Panc1 (cell line): Measurements from ENCODE around the gene KRT75. TPM values are rescaled to one million over a fixed set of nuclear protein-coding genes. Genes with fewer than 3 reads are reported as not detected.

Source experiments
- ATAC-seq: fragments of 200-7000 bp; cut with Tn5 transposase; 2 replicates; pipeline ENCODE4 v1.9.1; 2020; ENCODE audit warnings: mild to moderate bottlenecking, moderate library complexity
- BruUV-seq: library from RNA; stranded (reverse); fragments of 400-500 nt; replicated peaks from 2 replicates; lab custom pipeline; 2021; lab: Mats Ljungman, UMichigan
- CTCF ChIA-PET: fragments of 300-600 bp; sonication (Branson Sonifier 250); formaldehyde crosslinking; loops from one replicate; lab custom pipeline; 2022; ENCODE audit warnings: antibody characterized with exemption; lab: Charles Lee
- POLR2A ChIA-PET: fragments of 300-600 bp; sonication (Branson Sonifier 250); formaldehyde crosslinking; loops from one replicate; lab custom pipeline; 2022; ENCODE audit warnings: antibody characterized with exemption; lab: Charles Lee
- DNase-seq: peaks from one replicate; pipeline ENCODE4 v3.0.0-alpha.2; 2010; ENCODE audit warnings: low read depth, low spot score
- H3K27ac ChIP-seq: 2 replicates; pipeline ENCODE4 v1.5.1; 2011; ENCODE audit warnings: mild to moderate bottlenecking, low read length, inconsistent platforms
- H3K27me3 ChIP-seq: fragments of 200-500 bp; sonication (Bioruptor generic); 2 replicates; pipeline ENCODE4 v1.6.0; 2014; ENCODE audit warnings: low read length, inconsistent platforms; ENCODE audit not compliant: control insufficient read depth, insufficient read depth
- H3K36me3 ChIP-seq: fragments of 200-500 bp; sonication (Bioruptor generic); 2 replicates; pipeline ENCODE4 v1.5.1; 2014; ENCODE audit warnings: inconsistent platforms, mild to moderate bottlenecking, low read length, moderate library complexity; ENCODE audit not compliant: control insufficient read depth, insufficient read depth
- H3K4me1 ChIP-seq: 2 replicates; pipeline ENCODE4 v1.5.1; 2011; ENCODE audit warnings: inconsistent platforms, mild to moderate bottlenecking, low read length, moderate library complexity; ENCODE audit not compliant: control insufficient read depth, insufficient read depth
- H3K4me3 ChIP-seq, 2 experiments: 2 replicates each; pipeline ENCODE4 v1.5.1; 2011 to 2012; ENCODE audit warnings: low read depth in 2 of 2, low read length in 2 of 2, mild to moderate bottlenecking in 2 of 2, inconsistent platforms in 1 of 2, moderate library complexity in 1 of 2
- H3K9me3 ChIP-seq: fragments of 200-500 bp; sonication (Bioruptor generic); 2 replicates; pipeline ENCODE4 v1.5.1; 2014; ENCODE audit warnings: low read depth, mild to moderate bottlenecking, inconsistent platforms, low read length, moderate library complexity; ENCODE audit not compliant: control insufficient read depth, insufficient read depth
- CTCF ChIP-seq: fragments of 450-650 bp; IDR thresholded peaks from 2 replicates; pipeline ENCODE4 v1.5.1; 2017; ENCODE audit warnings: mild to moderate bottlenecking
- POLR2AphosphoS5 ChIP-seq: IDR thresholded peaks from 2 replicates; pipeline ENCODE4 v1.6.1; 2012; ENCODE audit warnings: mild to moderate bottlenecking, low read depth, low read length, moderate library complexity
- REST ChIP-seq, 2 experiments: IDR thresholded peaks; 2 replicates each; pipeline ENCODE4 v1.6.1; 2011 to 2012; ENCODE audit warnings: low read depth in 2 of 2, control low read depth in 1 of 2, low read length in 1 of 2, mild to moderate bottlenecking in 1 of 2, moderate library complexity in 1 of 2; ENCODE audit not compliant: insufficient read depth in 1 of 2
- SIN3A ChIP-seq: IDR thresholded peaks from 2 replicates; pipeline ENCODE4 v1.6.1; 2012; ENCODE audit warnings: low read depth, mild to moderate bottlenecking, low read length, moderate library complexity, borderline replicate concordance; ENCODE audit not compliant: insufficient read depth
- TCF7L2 ChIP-seq: IDR thresholded peaks from 2 replicates; pipeline ENCODE4 v1.6.1; 2011; ENCODE audit warnings: mild to moderate bottlenecking, low read depth, low read length, inconsistent platforms
- in situ Hi-C: cut with HindIII; loops from 2 replicates; pipeline ENCODE4 v1.10.0; 2016; ENCODE audit warnings: low sequenced_read_pairs, low pct_unique_long_range_greater_than_20kb
- intact Hi-C: fragments of 100-400 bp; cut with micrococcal nuclease; formaldehyde crosslinking; loops from one replicate; pipeline ENCODE4 v1.10.0; 2022; ENCODE audit not compliant: unreplicated experiment
- total RNA-seq: library from RNA; stranded (reverse); gene quantifications from one replicate; pipeline ENCODE4 v1.2.1, GENCODE V29; 2021; ENCODE audit not compliant: unreplicated experiment

The KRT75 gene
- total RNA-seq, 1 experiment from 2014 or later: 0.15 TPM

- POLR2A ChIA-PET: interaction anchor here (0.7 kb wide), 1 partner anchor 85 kb away, joined by 4 read pairs; no protein-coding TSS in a partner anchor
- in situ Hi-C loops (no loop called here), intact Hi-C loops (no loop called here)
- CTCF ChIA-PET: no interaction called here
- TF ChIP-seq SIN3A: no peak
- TF ChIP-seq POLR2AphosphoS5: no peak
- no peak for TF ChIP-seq CTCF
- DNase-seq (no peak), ATAC-seq (no peak)
- H3K27ac ChIP-seq: no peak overlapping the region
- H3K36me3 ChIP-seq: no peaks in the 10 kb centered on the region
- H3K4me3 ChIP-seq: no peak overlapping the region
- H3K4me1 ChIP-seq: no peaks in the 10 kb centered on the region
- no peaks in the 10 kb centered on the region for H3K9me3 ChIP-seq
- peaks cover 2% of the 10 kb centered on the region; the same call in 1 of the 2 replicates for H3K27me3 ChIP-seq
- no TSS peak for BruUV-seq
These were observed 27.5 kb upstream of the KRT75 start for GRCh38 chr12:52461693-52462092.

- H3K4me1 ChIP-seq: peaks cover 8% of the 10 kb centered on the region; the same call in 1 of the 2 replicates
- no TSS peak for BruUV-seq
These were observed 24.7 kb upstream of the KRT75 start for GRCh38 chr12:52458861-52459260.

More at GRCh38 chr12:52458861-52459260, 24.7 kb upstream of the KRT75 start:
- Histone ChIP-seq H3K27me3 (no peaks in the 10 kb centered on the region; the same call in 1 of the 2 replicates), H3K27ac (no peak overlapping the region), H3K4me3 (no peak overlapping the region), H3K9me3 (no peaks in the 10 kb centered on the region), H3K36me3 (no peaks in the 10 kb centered on the region)
- ATAC-seq (no peak), DNase-seq (no peak)
- intact Hi-C loops: no loop called here
- in situ Hi-C loops: no loop called here
- ChIA-PET CTCF (interaction anchor here (0.6 kb wide), 1 partner anchor 23 kb away, joined by 4 read pairs; no protein-coding TSS in a partner anchor), POLR2A (no interaction called here)
- TF ChIP-seq SIN3A (no peak), CTCF (no peak), POLR2AphosphoS5 (no peak), TCF7L2 (no peak), REST (IDR thresholded peaks at IDR 0.05; ENCODE audit: insufficient read depth in 1 of 2, low read depth in 2 of 2, low read length in 1 of 2) (no peak)
